Measurements from ENCODE around the gene LRRC53.

DNA sequence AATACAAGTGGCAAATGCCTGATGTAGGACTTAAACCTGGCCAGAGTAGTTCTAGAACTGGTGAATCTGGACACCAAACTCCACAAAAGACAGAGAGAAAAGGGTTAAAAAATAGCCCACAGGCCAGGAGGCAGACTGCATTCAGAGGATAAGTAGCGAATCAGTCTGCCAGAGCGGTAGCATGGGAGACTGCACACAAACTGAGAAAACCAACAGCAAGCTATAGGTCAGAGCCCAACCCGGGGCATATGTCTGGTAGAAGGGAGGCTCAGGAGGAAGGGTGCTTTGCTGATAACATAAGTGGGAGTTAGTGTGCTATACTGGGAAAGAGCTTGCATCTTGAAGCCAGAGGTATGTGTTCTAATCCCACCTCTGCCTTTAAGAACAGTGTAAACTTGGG, 4.0 kb downstream of the LRRC53 start:
- TF ChIP-seq, protein P1, sequence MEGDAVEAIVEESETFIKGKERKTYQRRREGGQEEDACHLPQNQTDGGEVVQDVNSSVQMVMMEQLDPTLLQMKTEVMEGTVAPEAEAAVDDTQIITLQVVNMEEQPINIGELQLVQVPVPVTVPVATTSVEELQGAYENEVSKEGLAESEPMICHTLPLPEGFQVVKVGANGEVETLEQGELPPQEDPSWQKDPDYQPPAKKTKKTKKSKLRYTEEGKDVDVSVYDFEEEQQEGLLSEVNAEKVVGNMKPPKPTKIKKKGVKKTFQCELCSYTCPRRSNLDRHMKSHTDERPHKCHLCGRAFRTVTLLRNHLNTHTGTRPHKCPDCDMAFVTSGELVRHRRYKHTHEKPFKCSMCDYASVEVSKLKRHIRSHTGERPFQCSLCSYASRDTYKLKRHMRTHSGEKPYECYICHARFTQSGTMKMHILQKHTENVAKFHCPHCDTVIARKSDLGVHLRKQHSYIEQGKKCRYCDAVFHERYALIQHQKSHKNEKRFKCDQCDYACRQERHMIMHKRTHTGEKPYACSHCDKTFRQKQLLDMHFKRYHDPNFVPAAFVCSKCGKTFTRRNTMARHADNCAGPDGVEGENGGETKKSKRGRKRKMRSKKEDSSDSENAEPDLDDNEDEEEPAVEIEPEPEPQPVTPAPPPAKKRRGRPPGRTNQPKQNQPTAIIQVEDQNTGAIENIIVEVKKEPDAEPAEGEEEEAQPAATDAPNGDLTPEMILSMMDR (IDR thresholded peaks at IDR 0.05), result no peak
- no peak for TF ChIP-seq POLR2A (IDR thresholded peaks at IDR 0.05)
- no peak for TF ChIP-seq EP300 (IDR thresholded peaks at IDR 0.05)

Data from tibial nerve (tissue), 4 donors.